Measurements from ENCODE around the gene CPNE8.
"Not testable (repeated sequence)": the region's sequence is repeated elsewhere in the genome, so short reads cannot be mapped to it uniquely, and the experiment has no call there.

Gene CPNE8

GRCh38 chr12:38825006-38825405 lies 80.4 kb downstream of the CPNE8 start:
- DNase-seq (ENCODE audit: low read depth), result no peak

GRCh38 chr12:38823738-38824137 lies 81.7 kb downstream of the CPNE8 start:
- no peak for DNase-seq (ENCODE audit: low read depth)

- DNase-seq (ENCODE audit: low read depth), result no peak
Measured at GRCh38 chr12:38823314-38823713, 82.1 kb downstream of the CPNE8 start.

- DNase-seq (ENCODE audit: low read depth), result no peak
Measured at GRCh38 chr12:38817942-38818341, 87.4 kb downstream of the CPNE8 start.

- DNase-seq (ENCODE audit: low read depth), result no peak
Measured at GRCh38 chr12:38813923-38814322, 91.5 kb downstream of the CPNE8 start.

- no peak for DNase-seq (ENCODE audit: low read depth)
Measured at GRCh38 chr12:38811814-38812356, 93.5 kb downstream of the CPNE8 start.

- DNase-seq (ENCODE audit: low read depth), result no peak
Measured at GRCh38 chr12:38809832-38810231, 95.6 kb downstream of the CPNE8 start.

GRCh38 chr12:38788106-38788505 lies 117.3 kb downstream of the CPNE8 start:
- DNase-seq (ENCODE audit: low read depth), result no peak

GRCh38 chr12:38785381-38785780 lies 120.0 kb downstream of the CPNE8 start:
- no peak for DNase-seq (ENCODE audit: low read depth)

- DNase-seq (ENCODE audit: low read depth), result no peak
Measured at GRCh38 chr12:38783304-38783703, 122.1 kb downstream of the CPNE8 start.

GRCh38 chr12:38782359-38782758 lies 123.0 kb downstream of the CPNE8 start:
- no peak for DNase-seq (ENCODE audit: low read depth)

- no peak for DNase-seq (ENCODE audit: low read depth)
Measured at GRCh38 chr12:38776647-38777046, 128.7 kb downstream of the CPNE8 start.

GRCh38 chr12:38775457-38775856 lies 129.9 kb downstream of the CPNE8 start:
- no peak for DNase-seq (ENCODE audit: low read depth)

- DNase-seq (ENCODE audit: low read depth), result no peak
Measured at GRCh38 chr12:38772437-38772836, 133.0 kb downstream of the CPNE8 start.

- DNase-seq (ENCODE audit: low read depth), result no peak
Measured at GRCh38 chr12:38771871-38772270, 133.5 kb downstream of the CPNE8 start.

- DNase-seq (ENCODE audit: low read depth), result no peak
Measured at GRCh38 chr12:38761636-38762342, 143.6 kb downstream of the CPNE8 start.

GRCh38 chr12:38761111-38761510 lies 144.3 kb downstream of the CPNE8 start:
- DNase-seq (ENCODE audit: low read depth), result no peak

- DNase-seq (ENCODE audit: low read depth), result no peak
Measured at GRCh38 chr12:38759621-38760020, 145.8 kb downstream of the CPNE8 start.

GRCh38 chr12:38746744-38747143 lies 158.6 kb downstream of the CPNE8 start:
- DNase-seq (ENCODE audit: low read depth), result no peak

GRCh38 chr12:38745601-38746000 lies 159.8 kb downstream of the CPNE8 start:
- no peak for DNase-seq (ENCODE audit: low read depth)

GRCh38 chr12:38744041-38744440 lies 161.3 kb downstream of the CPNE8 start:
- DNase-seq (ENCODE audit: low read depth), result no peak

- not testable (repeated sequence) for DNase-seq (ENCODE audit: low read depth)
Measured at GRCh38 chr12:38742496-38742895, 162.9 kb downstream of the CPNE8 start.

- no peak for DNase-seq (ENCODE audit: low read depth)
Measured at GRCh38 chr12:38736821-38737220, 168.6 kb downstream of the CPNE8 start.

- DNase-seq (ENCODE audit: low read depth), result no peak
Measured at GRCh38 chr12:38732761-38733160, 172.6 kb downstream of the CPNE8 start.

Measured in T follicular helper cell (primary cell).